ENCODE results near the gene DOHH.

The DOHH gene

GRCh38 chr19:3522421-3523360 lies 22.2 kb upstream of the DOHH start:
- no peak overlapping the region for H2AFZ ChIP-seq (ENCODE audit: low read depth)
- H4K20me1 ChIP-seq (ENCODE audit: insufficient read depth) = no peaks in the 10 kb centered on the region
- H3K27me3 ChIP-seq (ENCODE audit: insufficient read depth, low read depth) = no peaks in the 10 kb centered on the region
- TF ChIP-seq CTCF (conservative IDR thresholded peaks at IDR 0.05; ENCODE audit: low read depth, low read length) = no peak
- no peak overlapping the region for H3K4me2 ChIP-seq
- no peak overlapping the region for H3K27ac ChIP-seq
- no peak overlapping the region for H3K4me3 ChIP-seq (IDR thresholded peaks at IDR 0.05; ENCODE audit: insufficient read depth, low read depth, low read length)
- H3K36me3 ChIP-seq (ENCODE audit: insufficient read depth) = no peaks in the 10 kb centered on the region
- no peak overlapping the region for H3K9ac ChIP-seq
- H3K4me1 ChIP-seq (ENCODE audit: low read depth, poor library complexity, severe bottlenecking) = no peaks in the 10 kb centered on the region
- H3K79me2 ChIP-seq (ENCODE audit: insufficient read depth, low read depth) = peaks cover 6% of the 10 kb centered on the region; the same call in 1 of the 2 replicates

GRCh38 chr19:3521104-3521445 lies 20.6 kb upstream of the DOHH start:
- Histone ChIP-seq H4K20me1 (ENCODE audit: insufficient read depth) (no peaks in the 10 kb centered on the region), H3K79me2 (ENCODE audit: insufficient read depth, low read depth) (peaks cover 13% of the 10 kb centered on the region), H3K27me3 (ENCODE audit: insufficient read depth, low read depth) (no peaks in the 10 kb centered on the region), H2AFZ (ENCODE audit: low read depth) (no peak overlapping the region), H3K36me3 (ENCODE audit: insufficient read depth) (no peaks in the 10 kb centered on the region), H3K9ac (no peak overlapping the region), H3K4me3 (IDR thresholded peaks at IDR 0.05; ENCODE audit: insufficient read depth, low read depth, low read length) (no peak overlapping the region), H3K27ac (no peak overlapping the region), H3K4me1 (ENCODE audit: low read depth, poor library complexity, severe bottlenecking) (peaks cover 14% of the 10 kb centered on the region), H3K4me2 (no peak overlapping the region)
- TF ChIP-seq CTCF (conservative IDR thresholded peaks at IDR 0.05; ENCODE audit: low read depth, low read length) = no peak

- H3K27me3 ChIP-seq (ENCODE audit: insufficient read depth, low read depth) = no peaks in the 10 kb centered on the region
- no peak overlapping the region for H3K27ac ChIP-seq
- H3K9ac ChIP-seq = no peak overlapping the region
- no peaks in the 10 kb centered on the region for H4K20me1 ChIP-seq (ENCODE audit: insufficient read depth)
- no peaks in the 10 kb centered on the region for H3K36me3 ChIP-seq (ENCODE audit: insufficient read depth)
- no peak overlapping the region for H2AFZ ChIP-seq (ENCODE audit: low read depth)
- H3K4me2 ChIP-seq = no peak overlapping the region
- no peak for TF ChIP-seq CTCF (conservative IDR thresholded peaks at IDR 0.05; ENCODE audit: low read depth, low read length)
- H3K4me3 ChIP-seq (IDR thresholded peaks at IDR 0.05; ENCODE audit: insufficient read depth, low read depth, low read length) = no peak overlapping the region
- H3K4me1 ChIP-seq (ENCODE audit: low read depth, poor library complexity, severe bottlenecking) = peaks cover 14% of the 10 kb centered on the region
- H3K79me2 ChIP-seq (ENCODE audit: insufficient read depth, low read depth) = peaks cover 16% of the 10 kb centered on the region
Measured at GRCh38 chr19:3520166-3521103, 20.0 kb upstream of the DOHH start.

- H3K27ac ChIP-seq = no peak overlapping the region
- no peaks in the 10 kb centered on the region for H3K36me3 ChIP-seq (ENCODE audit: insufficient read depth)
- H3K27me3 ChIP-seq (ENCODE audit: insufficient read depth, low read depth) = no peaks in the 10 kb centered on the region
- H3K4me3 ChIP-seq (IDR thresholded peaks at IDR 0.05; ENCODE audit: insufficient read depth, low read depth, low read length) = no peak overlapping the region
- no peak overlapping the region for H2AFZ ChIP-seq (ENCODE audit: low read depth)
- no peak overlapping the region for H3K9ac ChIP-seq
- TF ChIP-seq CTCF (conservative IDR thresholded peaks at IDR 0.05; ENCODE audit: low read depth, low read length) = no peak
- no peak overlapping the region for H3K4me2 ChIP-seq
- peaks cover 18% of the 10 kb centered on the region for H3K79me2 ChIP-seq (ENCODE audit: insufficient read depth, low read depth)
- H4K20me1 ChIP-seq (ENCODE audit: insufficient read depth) = no peaks in the 10 kb centered on the region
- H3K4me1 ChIP-seq (ENCODE audit: low read depth, poor library complexity, severe bottlenecking) = peaks cover 14% of the 10 kb centered on the region
Measured at GRCh38 chr19:3519126-3519525, 18.7 kb upstream of the DOHH start.

All from KMS-11 (cell line).